ENCODE data around the gene NPS.

The NPS gene

DNA sequence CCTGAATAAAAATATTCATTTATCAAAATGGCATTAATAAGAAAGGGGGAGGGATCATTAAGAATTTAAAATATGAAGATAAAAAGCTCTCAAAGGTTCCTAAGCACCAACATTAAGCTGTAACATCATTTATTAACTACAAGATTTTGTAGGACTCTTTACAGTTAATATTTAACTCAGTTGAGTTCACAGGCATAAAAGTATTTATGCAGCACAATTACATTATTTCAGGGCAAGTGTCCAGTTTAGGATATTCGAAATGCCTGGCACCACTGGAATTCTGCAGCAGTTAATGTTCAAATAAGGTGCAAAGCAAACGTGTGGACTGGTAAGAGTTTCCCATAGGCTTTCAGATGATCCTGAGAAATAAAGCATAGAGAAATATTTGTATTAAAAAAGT lies 30.5 kb downstream of the NPS start:
- H3K4me3 ChIP-seq (ENCODE audit: low read length): no peak overlapping the region
- H3K27ac ChIP-seq (ENCODE audit: low read length): no peak overlapping the region
- H3K9ac ChIP-seq (ENCODE audit: low read length): no peak overlapping the region
- no peaks in the 10 kb centered on the region for H3K27me3 ChIP-seq (ENCODE audit: control insufficient read depth, insufficient read depth, low read length)
- H3K36me3 ChIP-seq (ENCODE audit: control insufficient read depth, low read depth, low read length): no peaks in the 10 kb centered on the region
- H3K9me3 ChIP-seq (ENCODE audit: control insufficient read depth, low read depth, low read length): no peaks in the 10 kb centered on the region
- no peaks in the 10 kb centered on the region for H3K4me1 ChIP-seq (ENCODE audit: control insufficient read depth, low read depth, low read length)

DNA sequence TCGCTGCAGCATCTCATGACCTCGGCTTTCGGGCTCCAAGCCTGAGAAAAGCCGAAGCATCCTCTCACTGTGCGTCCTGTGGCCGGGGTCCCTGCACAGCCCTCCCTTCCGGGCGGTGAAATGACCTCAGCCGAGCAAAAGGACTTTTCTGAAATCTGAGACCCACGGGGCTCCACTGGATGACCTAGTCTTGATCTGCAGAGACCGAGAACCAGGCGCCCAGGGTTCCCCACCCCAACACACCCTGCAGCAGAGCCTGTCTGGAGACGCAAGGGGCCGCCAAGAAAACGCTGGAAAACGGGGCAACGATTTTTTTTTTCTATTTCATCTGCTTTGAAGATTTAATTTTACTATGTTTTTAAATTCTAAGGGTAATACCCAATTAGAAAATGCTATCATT lies 31.7 kb downstream of the NPS start:
- Histone ChIP-seq H3K4me3 (ENCODE audit: low read length) (no peak overlapping the region), H3K27me3 (ENCODE audit: control insufficient read depth, insufficient read depth, low read length) (no peaks in the 10 kb centered on the region), H3K36me3 (ENCODE audit: control insufficient read depth, low read depth, low read length) (no peaks in the 10 kb centered on the region), H3K27ac (ENCODE audit: low read length) (no peak overlapping the region), H3K9me3 (ENCODE audit: control insufficient read depth, low read depth, low read length) (no peaks in the 10 kb centered on the region), H3K4me1 (ENCODE audit: control insufficient read depth, low read depth, low read length) (no peaks in the 10 kb centered on the region), H3K9ac (ENCODE audit: low read length) (no peak overlapping the region)

DNA sequence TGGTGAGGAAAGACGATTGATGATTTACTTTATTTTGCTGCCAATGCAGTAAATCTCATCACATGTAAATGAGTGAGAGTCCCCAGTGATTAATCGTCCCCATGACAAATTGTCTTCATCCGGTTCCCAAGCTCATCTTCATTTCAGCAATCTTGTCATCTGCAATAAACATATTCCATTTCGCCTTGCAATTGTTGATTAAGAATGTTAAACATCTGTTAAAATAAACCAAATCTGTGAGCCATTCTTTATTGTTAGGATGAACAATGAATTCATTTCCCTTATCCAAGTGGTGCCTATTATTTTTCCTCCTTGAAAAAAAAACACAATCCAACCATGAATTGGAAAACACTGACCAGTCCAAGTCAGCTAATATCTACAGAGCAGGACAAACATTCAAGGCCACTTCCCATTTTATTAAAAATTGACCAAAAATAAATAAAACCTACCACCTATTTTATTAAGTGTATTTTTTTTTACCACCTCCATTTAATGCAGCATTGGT lies 36.5 kb downstream of the NPS start:
- Histone ChIP-seq H3K36me3 (ENCODE audit: control insufficient read depth, low read depth, low read length) (no peaks in the 10 kb centered on the region), H3K4me1 (ENCODE audit: control insufficient read depth, low read depth, low read length) (no peaks in the 10 kb centered on the region), H3K9me3 (ENCODE audit: control insufficient read depth, low read depth, low read length) (no peaks in the 10 kb centered on the region), H3K4me3 (ENCODE audit: low read length) (no peak overlapping the region), H3K27me3 (ENCODE audit: control insufficient read depth, insufficient read depth, low read length) (no peaks in the 10 kb centered on the region), H3K9ac (ENCODE audit: low read length) (no peak overlapping the region), H3K27ac (ENCODE audit: low read length) (no peak overlapping the region)

DNA sequence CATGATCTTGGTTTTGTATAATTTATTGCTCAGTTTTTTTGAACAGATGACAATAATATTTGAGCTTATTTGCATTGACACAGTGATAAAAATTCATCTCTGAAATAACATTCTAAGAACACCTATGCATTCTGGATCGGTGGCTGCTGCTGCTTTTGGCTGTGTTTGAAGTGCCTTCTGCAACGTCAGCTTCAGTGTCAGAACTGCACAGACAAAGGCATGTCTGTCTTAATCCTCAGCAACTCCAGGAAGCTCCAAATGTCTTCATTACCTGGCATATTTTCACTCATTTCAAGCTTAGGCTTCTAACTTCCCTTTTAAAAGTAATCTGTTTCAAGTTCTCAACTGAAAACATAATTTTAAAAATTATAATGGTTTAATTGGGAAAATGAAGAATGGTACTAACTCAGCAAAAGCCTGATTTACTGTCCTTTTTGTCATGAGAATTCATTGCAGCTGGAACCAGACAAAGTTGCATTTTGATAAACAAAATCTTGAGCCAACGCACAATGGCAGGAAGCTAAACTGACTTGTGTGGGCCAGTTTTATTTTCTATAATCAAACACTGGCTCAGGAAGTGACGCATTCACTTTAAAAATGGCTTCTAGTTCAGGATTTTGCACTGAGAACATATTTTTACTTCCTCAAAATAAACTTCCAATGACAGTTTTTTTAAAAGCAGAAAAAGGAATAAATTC lies 38.7 kb downstream of the NPS start:
- H3K9ac ChIP-seq (ENCODE audit: low read length): no peak overlapping the region
- H3K4me1 ChIP-seq (ENCODE audit: control insufficient read depth, low read depth, low read length): no peaks in the 10 kb centered on the region
- H3K27ac ChIP-seq (ENCODE audit: low read length): no peak overlapping the region
- H3K27me3 ChIP-seq (ENCODE audit: control insufficient read depth, insufficient read depth, low read length): no peaks in the 10 kb centered on the region
- H3K36me3 ChIP-seq (ENCODE audit: control insufficient read depth, low read depth, low read length): no peaks in the 10 kb centered on the region
- no peaks in the 10 kb centered on the region for H3K9me3 ChIP-seq (ENCODE audit: control insufficient read depth, low read depth, low read length)
- no peak overlapping the region for H3K4me3 ChIP-seq (ENCODE audit: low read length)

DNA sequence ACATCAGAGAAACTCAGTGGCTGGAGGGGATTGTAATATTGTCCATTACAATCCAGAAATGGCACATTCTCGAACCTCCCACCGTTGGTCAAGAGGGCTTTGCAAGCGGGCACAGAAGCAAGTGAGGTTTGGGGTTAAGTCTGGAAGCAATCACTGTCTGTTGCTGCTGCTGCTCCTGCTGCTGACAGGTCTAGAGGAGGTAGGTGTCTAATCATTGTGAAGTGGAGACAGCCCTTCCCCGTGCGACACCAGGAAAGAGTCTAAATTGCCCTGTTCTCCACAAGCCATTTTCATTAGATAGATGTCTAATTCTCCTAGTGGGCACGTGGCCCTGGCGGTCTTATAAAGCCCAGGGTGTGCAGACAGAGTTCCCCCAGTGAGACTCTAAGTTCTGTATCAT lies 43.5 kb downstream of the NPS start:
- H3K4me1 ChIP-seq (ENCODE audit: control insufficient read depth, low read depth, low read length): no peaks in the 10 kb centered on the region
- H3K9me3 ChIP-seq (ENCODE audit: control insufficient read depth, low read depth, low read length): no peaks in the 10 kb centered on the region
- H3K4me3 ChIP-seq (ENCODE audit: low read length): no peak overlapping the region
- no peak overlapping the region for H3K27ac ChIP-seq (ENCODE audit: low read length)
- no peak overlapping the region for H3K9ac ChIP-seq (ENCODE audit: low read length)
- H3K27me3 ChIP-seq (ENCODE audit: control insufficient read depth, insufficient read depth, low read length): no peaks in the 10 kb centered on the region
- H3K36me3 ChIP-seq (ENCODE audit: control insufficient read depth, low read depth, low read length): no peaks in the 10 kb centered on the region

DNA sequence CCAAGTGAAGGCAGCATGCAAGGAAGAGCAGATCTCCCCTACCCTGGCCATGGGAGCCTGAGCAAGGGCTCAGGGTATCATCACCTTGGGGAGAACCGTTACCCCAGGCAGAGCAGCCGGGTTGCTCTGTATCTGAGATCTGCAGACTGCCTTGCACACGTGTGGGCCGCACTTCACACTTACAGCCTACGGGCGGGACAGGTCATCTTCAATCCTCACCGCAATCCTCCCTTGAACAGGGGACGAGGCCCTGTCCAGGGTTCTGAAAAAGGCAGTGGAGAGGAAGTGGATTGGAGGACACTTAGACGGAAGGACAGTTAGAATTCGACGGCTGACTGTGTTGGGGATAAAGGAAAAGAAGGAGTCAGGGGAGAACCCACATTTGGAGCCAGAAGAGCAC lies 51.4 kb downstream of the NPS start:
- no peak overlapping the region for H3K4me3 ChIP-seq (ENCODE audit: low read length)
- no peaks in the 10 kb centered on the region for H3K9me3 ChIP-seq (ENCODE audit: control insufficient read depth, low read depth, low read length)
- H3K27ac ChIP-seq (ENCODE audit: low read length): no peak overlapping the region
- no peaks in the 10 kb centered on the region for H3K27me3 ChIP-seq (ENCODE audit: control insufficient read depth, insufficient read depth, low read length)
- no peaks in the 10 kb centered on the region for H3K4me1 ChIP-seq (ENCODE audit: control insufficient read depth, low read depth, low read length)
- no peaks in the 10 kb centered on the region for H3K36me3 ChIP-seq (ENCODE audit: control insufficient read depth, low read depth, low read length)
- no peak overlapping the region for H3K9ac ChIP-seq (ENCODE audit: low read length)

Data from iPS-18a (cell line).